ENCODE data around the gene MYPN. TPM values are rescaled to one million over a fixed set of nuclear protein-coding genes. Genes with fewer than 3 reads are reported as not detected.

The MYPN gene
- total RNA-seq, 2 experiments from 2014 or later = not detected

DNA sequence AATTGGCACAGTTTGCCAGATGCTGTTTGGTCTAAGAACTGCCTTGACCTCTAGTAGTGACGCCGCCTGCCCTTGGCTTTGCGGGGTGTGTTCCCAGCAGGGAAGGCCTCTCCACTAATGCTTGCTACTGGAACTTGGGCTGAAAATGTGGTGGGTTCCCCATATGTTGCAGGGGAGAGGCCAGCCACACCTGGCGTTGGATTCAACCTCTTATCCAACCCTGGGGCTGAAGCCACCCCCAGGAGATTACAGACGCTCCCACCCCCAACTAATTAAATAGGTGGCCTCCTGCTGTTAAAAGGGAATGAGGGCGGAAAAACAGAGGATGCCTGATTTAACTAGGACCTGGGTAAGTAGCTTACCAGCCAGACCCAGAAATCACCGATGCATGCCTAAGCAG, 141.9 kb downstream of the MYPN start:
- ChIA-PET POLR2A (no interaction called here), CTCF (no interaction called here)

DNA sequence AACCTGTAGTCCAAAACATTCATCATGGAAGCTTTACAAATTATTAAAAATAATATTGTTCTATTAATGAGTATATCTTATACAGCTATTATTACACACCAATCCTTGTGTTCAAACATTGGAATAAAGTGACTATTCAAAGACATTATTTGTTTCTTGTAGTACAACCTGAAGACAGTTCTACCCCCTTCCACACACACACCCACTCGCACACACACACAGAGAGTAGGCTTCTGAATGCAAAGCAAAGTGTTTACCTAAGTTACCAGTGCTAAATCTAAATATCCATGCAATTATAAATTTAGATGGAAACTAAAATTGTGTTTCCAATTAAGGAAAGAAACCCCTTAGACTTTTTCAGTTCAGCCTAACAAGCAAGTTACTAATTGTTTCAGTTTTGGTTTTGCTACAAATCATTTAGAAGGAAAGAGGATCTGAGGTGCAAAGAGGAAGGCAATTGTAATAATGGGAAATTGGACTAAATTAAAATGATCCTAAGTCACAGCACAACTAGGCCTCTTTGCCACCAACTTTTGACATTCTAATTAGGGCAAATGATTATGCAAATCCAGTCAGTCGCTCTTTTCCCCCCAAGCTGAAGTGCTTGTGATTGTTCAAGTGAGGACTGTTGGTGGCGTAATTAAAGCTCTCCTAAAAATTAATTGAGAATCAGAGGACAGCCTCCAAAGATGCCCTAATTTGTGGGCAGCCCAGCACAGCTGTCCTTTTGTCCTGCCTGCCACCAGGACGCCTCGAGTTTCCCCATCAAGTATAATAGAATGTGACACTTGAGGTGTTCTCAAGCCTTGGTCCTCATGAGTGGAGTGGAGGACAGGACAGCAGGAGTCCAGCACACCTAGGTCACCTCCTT, 142.6 kb downstream of the MYPN start:
- POLR2A ChIA-PET = no interaction called here
- CTCF ChIA-PET = no interaction called here

DNA sequence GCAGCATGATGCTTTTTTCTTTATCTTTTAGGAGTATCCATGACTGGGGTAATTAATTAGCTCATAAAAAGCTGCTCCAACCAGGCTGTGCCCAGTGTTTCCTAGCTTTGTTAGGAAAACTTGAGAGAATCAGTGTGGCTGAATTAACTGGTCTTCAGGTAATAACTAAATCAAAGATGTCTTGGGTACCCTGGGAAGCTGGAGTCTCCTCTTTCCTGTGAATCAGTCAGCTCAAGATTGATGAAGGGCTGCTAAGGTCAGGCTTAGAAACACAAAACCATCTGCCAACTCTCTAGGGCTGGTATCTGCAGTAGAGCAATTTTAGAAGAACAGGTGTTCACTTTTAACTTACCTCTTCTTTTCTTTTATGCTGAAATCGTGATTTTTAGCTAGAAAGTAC, 144.1 kb downstream of the MYPN start:
- ChIA-PET CTCF (interaction anchor here (0.6 kb wide), 1 partner anchor 22 kb away, joined by 3 read pairs; no protein-coding TSS in a partner anchor), POLR2A (no interaction called here)

DNA sequence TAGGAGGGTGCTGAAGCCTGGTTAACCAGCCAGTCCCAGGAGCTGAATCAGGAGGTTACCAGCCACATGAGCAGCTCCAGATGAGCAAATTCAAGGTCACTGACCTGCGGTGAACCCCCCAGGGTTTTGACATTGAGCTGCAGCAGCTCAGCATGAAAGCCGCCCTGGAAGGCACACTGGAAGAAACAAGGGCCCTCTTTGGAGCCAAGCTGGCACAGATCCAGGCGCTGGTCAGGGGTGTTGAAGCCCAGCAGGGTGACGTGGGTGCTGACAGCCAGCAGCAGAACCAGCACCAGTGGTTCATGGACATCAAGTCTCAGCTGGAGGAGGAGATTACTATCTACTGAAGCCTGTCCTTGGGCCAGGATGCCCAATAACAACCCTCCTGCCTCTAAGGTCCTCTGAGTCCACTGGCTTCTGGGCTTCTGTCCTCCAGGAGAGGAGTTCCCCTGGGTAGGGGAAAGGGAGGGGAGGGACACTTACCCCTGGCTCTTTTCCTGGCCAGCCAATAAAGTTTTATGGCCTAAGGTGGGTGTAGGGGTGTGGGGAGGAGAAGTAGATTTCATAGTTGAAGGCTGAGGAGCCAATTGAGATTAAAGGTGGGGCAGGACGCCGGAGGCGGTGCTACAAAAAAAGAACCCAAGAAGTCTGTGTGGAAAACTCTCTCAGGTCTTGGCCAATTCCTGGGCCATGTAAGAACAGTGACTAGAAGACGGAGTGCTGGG, 152.0 kb downstream of the MYPN start:
- ChIA-PET POLR2A (no interaction called here), CTCF (no interaction called here)

Other genes starting within 250 kb of the MYPN start
- 10 to 100 TPM; 30.6 to 30.9 TPM for gene SIRT1, start 224.8 kb upstream of the MYPN start, total RNA-seq
- 10 to 100 TPM; 39.5 to 41.1 TPM for gene HERC4, start 34.2 kb upstream of the MYPN start, total RNA-seq
- not detected for gene ATOH7, start 122.6 kb downstream of the MYPN start, total RNA-seq
- 100 to 1,000 TPM; 170 to 171 TPM for gene HNRNPH3, start 222.6 kb downstream of the MYPN start, total RNA-seq
- gene PBLD, start 223.4 kb downstream of the MYPN start, total RNA-seq = under 1 TPM; 0.78 to 0.84 TPM

Data from activated CD8-positive, alpha-beta memory T cell treated with anti-CD3 and anti-CD28 coated beads for 36 hours (primary cell).